ENCODE measurements around the gene DHTKD1.
A peak's percentile ranks its signal among the peaks of the same experiment; 100 is the strongest.
"Not testable (repeated sequence)": the region's sequence is repeated elsewhere in the genome, so short reads cannot be mapped to it uniquely, and the experiment has no call there.

Gene DHTKD1

GRCh38 chr10:12062754-12063482, 5.8 kb upstream of the DHTKD1 start:
- TF ChIP-seq, protein P1, sequence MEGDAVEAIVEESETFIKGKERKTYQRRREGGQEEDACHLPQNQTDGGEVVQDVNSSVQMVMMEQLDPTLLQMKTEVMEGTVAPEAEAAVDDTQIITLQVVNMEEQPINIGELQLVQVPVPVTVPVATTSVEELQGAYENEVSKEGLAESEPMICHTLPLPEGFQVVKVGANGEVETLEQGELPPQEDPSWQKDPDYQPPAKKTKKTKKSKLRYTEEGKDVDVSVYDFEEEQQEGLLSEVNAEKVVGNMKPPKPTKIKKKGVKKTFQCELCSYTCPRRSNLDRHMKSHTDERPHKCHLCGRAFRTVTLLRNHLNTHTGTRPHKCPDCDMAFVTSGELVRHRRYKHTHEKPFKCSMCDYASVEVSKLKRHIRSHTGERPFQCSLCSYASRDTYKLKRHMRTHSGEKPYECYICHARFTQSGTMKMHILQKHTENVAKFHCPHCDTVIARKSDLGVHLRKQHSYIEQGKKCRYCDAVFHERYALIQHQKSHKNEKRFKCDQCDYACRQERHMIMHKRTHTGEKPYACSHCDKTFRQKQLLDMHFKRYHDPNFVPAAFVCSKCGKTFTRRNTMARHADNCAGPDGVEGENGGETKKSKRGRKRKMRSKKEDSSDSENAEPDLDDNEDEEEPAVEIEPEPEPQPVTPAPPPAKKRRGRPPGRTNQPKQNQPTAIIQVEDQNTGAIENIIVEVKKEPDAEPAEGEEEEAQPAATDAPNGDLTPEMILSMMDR (conservative IDR thresholded peaks at IDR 0.05; ENCODE audit: control insufficient read depth, insufficient read depth, low read depth, low read length), result no peak
- no peak overlapping the region for H3K4me3 ChIP-seq (ENCODE audit: control insufficient read depth, low read depth, low read length)
- DNase-seq (ENCODE audit: low read depth), result no peak

GRCh38 chr10:12063483-12063818, 5.3 kb upstream of the DHTKD1 start:
- DNase-seq (ENCODE audit: low read depth), result no peak
- TF ChIP-seq, protein P1 (conservative IDR thresholded peaks at IDR 0.05; ENCODE audit: control insufficient read depth, insufficient read depth, low read depth, low read length), result no peak
- no peak overlapping the region for H3K4me3 ChIP-seq (ENCODE audit: control insufficient read depth, low read depth, low read length)

DNA sequence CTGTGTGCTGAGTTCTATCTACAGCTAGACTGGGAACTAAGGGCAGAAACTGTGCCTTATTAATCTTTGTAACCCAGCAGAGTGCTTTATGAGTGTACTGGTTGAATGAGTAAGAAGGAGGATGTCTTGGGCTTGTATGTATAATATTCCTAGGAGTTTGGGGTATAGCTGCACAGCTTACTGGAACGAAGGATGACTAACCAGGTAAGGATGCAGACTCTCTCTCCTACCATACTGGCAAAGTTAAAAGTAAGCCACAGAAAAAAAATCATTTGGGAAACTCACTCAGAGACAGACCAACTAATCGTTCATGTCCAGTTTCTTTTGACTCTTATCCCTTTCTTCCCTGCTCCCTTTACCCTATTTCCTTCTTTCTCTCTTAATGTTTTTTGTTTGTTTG, 1.4 kb upstream of the DHTKD1 start:
- TF ChIP-seq, protein P1 (conservative IDR thresholded peaks at IDR 0.05; ENCODE audit: control insufficient read depth, insufficient read depth, low read depth, low read length), result no peak
- peak; percentile 86 for DNase-seq (ENCODE audit: low read depth)
- H3K4me3 ChIP-seq (ENCODE audit: control insufficient read depth, low read depth, low read length), result no peak overlapping the region

GRCh38 chr10:12071441-12071840, 2.7 kb downstream of the DHTKD1 start:
- not testable (repeated sequence) for H3K4me3 ChIP-seq (ENCODE audit: control insufficient read depth, low read depth, low read length)
- peak; percentile 31 for DNase-seq (ENCODE audit: low read depth)

DNA sequence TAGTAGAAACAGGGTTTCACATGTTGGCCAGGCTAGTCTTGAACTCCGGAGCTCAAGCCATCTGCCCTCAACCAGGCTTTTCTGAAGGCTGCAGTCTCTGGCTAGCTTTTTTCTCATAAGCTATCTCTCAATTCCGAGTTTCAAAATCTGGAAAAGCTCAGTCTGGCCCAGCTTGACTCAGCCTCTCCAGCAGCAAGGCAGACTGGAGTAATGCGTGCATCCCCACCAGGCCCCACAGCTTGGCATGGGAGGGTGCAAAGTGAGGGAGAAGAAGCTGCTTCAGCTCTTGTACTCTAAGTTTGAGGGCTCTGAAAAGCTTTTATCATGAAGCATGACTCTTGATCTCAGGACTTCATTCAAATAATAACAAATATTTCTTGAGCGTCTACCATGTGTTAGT, 4.8 kb downstream of the DHTKD1 start:
- DNase-seq (ENCODE audit: low read depth), result no peak
- TF ChIP-seq, protein P1 (conservative IDR thresholded peaks at IDR 0.05; ENCODE audit: control insufficient read depth, insufficient read depth, low read depth, low read length), result no peak
- no peak overlapping the region for H3K4me3 ChIP-seq (ENCODE audit: control insufficient read depth, low read depth, low read length)

GRCh38 chr10:12077580-12078180, 8.9 kb downstream of the DHTKD1 start:
- no peak for DNase-seq (ENCODE audit: low read depth)
- TF ChIP-seq, protein P1 (conservative IDR thresholded peaks at IDR 0.05; ENCODE audit: control insufficient read depth, insufficient read depth, low read depth, low read length), result no peak
- no peak overlapping the region for H3K4me3 ChIP-seq (ENCODE audit: control insufficient read depth, low read depth, low read length)

DNA sequence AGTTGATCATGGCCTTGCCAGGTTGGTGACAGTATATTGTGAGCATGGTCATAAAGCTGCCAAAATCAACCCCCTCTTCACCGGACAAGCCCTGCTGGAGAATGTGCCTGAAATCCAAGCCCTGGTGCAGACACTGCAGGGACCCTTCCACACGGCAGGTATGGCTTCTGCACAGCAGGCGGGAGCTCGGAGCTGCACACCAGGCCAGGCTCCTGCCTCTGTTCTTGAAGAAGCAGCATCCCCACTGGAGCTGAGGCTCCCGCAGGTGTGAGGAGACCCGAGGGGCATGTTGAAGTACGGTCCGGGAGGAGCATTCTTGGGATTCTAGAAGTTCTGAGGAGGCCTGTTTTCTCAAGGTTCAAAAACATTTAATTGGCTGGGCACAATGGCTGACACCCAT, 12.7 kb downstream of the DHTKD1 start:
- no peak overlapping the region for H3K4me3 ChIP-seq (ENCODE audit: control insufficient read depth, low read depth, low read length)
- no peak for DNase-seq (ENCODE audit: low read depth)
- TF ChIP-seq, protein P1 (conservative IDR thresholded peaks at IDR 0.05; ENCODE audit: control insufficient read depth, insufficient read depth, low read depth, low read length), result no peak

All from fibroblast of mammary gland (primary cell).